Measurements from ENCODE around the gene ZNF142. TPM values are rescaled to one million over a fixed set of nuclear protein-coding genes. Genes with fewer than 3 reads are reported as not detected.

Gene ZNF142
- total and polyA plus RNA-seq, 4 experiments from 2014 or later, result 1.9 to 54.5 (median 30.9) TPM

- intact Hi-C loops (cut with micrococcal nuclease), result loop anchor here (5.0 kb wide), 1 partner anchor 242 kb away; no protein-coding TSS in a partner anchor
- no peak for DNase-seq
- no peaks in the 10 kb centered on the region for H3K27me3 Mint-ChIP-seq
- peaks cover 21 to 61% of the 10 kb centered on the region in 2 donors for H3K36me3 Mint-ChIP-seq
- H3K9me3 Mint-ChIP-seq, result peaks cover 0 to 1% (median 0%) of the 10 kb centered on the region in 8 donors
- Histone ChIP-seq H3K9me3 (ENCODE audit: control insufficient read depth in 1 of 2, low read length in 2 of 2) (no peaks in the 10 kb centered on the region), H3K4me1 (ENCODE audit: insufficient read depth, low read length) (peaks cover 28% of the 10 kb centered on the region), H3K36me3 (ENCODE audit: insufficient read depth, low read length) (peaks cover 45% of the 10 kb centered on the region), H3K27ac (ENCODE audit: low read depth, low read length) (no peak overlapping the region), H3K4me3 (ENCODE audit: low read length in 2 of 2) (no peak overlapping the region), H3K27me3 (ENCODE audit: insufficient read depth, low read length) (no peaks in the 10 kb centered on the region)
- no peak overlapping the region for H3K27ac Mint-ChIP-seq
- peak overlapping the region in 1 of 8 donors; percentile 10 for H3K4me3 Mint-ChIP-seq
- H3K4me1 Mint-ChIP-seq, result peaks cover 19 to 37% (median 31%) of the 10 kb centered on the region in 4 donors
- ChIA-PET POLR2A (ENCODE audit: partially characterized antibody) (interaction anchor here (1.0 kb wide), 1 partner anchor 16 kb away, joined by 3 read pairs; the partner anchor contains the start of genes RNF25 and STK36), CTCF (ENCODE audit: partially characterized antibody) (interaction anchor here (1.3 kb wide), 1 partner anchor 32 kb away, joined by 3 read pairs; no protein-coding TSS in a partner anchor)
Observed at GRCh38 chr2:218655751-218656150, 3.7 kb downstream of the ZNF142 start.

- Mint-ChIP-seq H3K9me3 (no peaks in the 10 kb centered on the region), H3K27ac (peak overlapping the region in 2 of 7 donors; percentile 54 to 67), H3K4me1 (peaks cover 6 to 13% (median 11%) of the 10 kb centered on the region in 4 donors), H3K27me3 (no peaks in the 10 kb centered on the region), H3K4me3 (no peak overlapping the region), H3K36me3 (peaks cover 47 to 84% of the 10 kb centered on the region in 2 donors)
- H3K27me3 ChIP-seq (ENCODE audit: insufficient read depth, low read length), result no peaks in the 10 kb centered on the region
- H3K9me3 ChIP-seq (ENCODE audit: control insufficient read depth in 1 of 2, low read length in 2 of 2), result no peaks in the 10 kb centered on the region
- intact Hi-C loops (cut with micrococcal nuclease), result loop anchor here (1.0 to 2.0 kb wide), 5 partner anchors 11 to 376 kb away; partner anchors contain the start of genes BCS1L, CNOT9, USP37 and ZNF142
- CTCF ChIA-PET (ENCODE audit: partially characterized antibody), result interaction anchor here (0.8 to 4.7 kb wide), 8 partner anchors 10 to 199 kb away, joined by 3 to 49 read pairs (median 4); partner anchors contain the start of genes BCS1L, RNF25, STK36 and ZNF142
- H3K4me3 ChIP-seq (ENCODE audit: low read length in 2 of 2), result no peak overlapping the region
- no peak overlapping the region for H3K27ac ChIP-seq (ENCODE audit: low read depth, low read length)
- DNase-seq, result no peak
- H3K4me1 ChIP-seq (ENCODE audit: insufficient read depth, low read length), result peaks cover 6% of the 10 kb centered on the region
- POLR2A ChIA-PET (ENCODE audit: partially characterized antibody), result interaction anchor here (1.4 to 2.7 kb wide), 2 partner anchors 10 to 12 kb away, joined by 4 to 16 read pairs; partner anchors contain the start of genes BCS1L and ZNF142
- peaks cover 76% of the 10 kb centered on the region for H3K36me3 ChIP-seq (ENCODE audit: insufficient read depth, low read length)
Observed at GRCh38 chr2:218648787-218649100, 10.7 kb downstream of the ZNF142 start.

- H3K36me3 Mint-ChIP-seq, result peaks cover 47 to 88% of the 10 kb centered on the region in 2 donors
Observed at GRCh38 chr2:218648088-218648786, 11.2 kb downstream of the ZNF142 start.

GRCh38 chr2:218645126-218645525 lies 14.3 kb downstream of the ZNF142 start:
- peak overlapping the region in 1 of 7 donors; percentile 23 for H3K27ac Mint-ChIP-seq
- H3K36me3 ChIP-seq (ENCODE audit: insufficient read depth, low read length), result peaks cover 81% of the 10 kb centered on the region

More at GRCh38 chr2:218648088-218648786, 11.2 kb downstream of the ZNF142 start:
- peaks cover 6% of the 10 kb centered on the region for H3K4me1 ChIP-seq (ENCODE audit: insufficient read depth, low read length)
- H3K36me3 ChIP-seq (ENCODE audit: insufficient read depth, low read length), result peaks cover 81% of the 10 kb centered on the region
- Mint-ChIP-seq H3K4me3 (no peak overlapping the region), H3K4me1 (peaks cover 6 to 13% (median 11%) of the 10 kb centered on the region in 4 donors), H3K9me3 (no peaks in the 10 kb centered on the region), H3K27ac (peak overlapping the region in 2 of 7 donors; percentile 54 to 67), H3K27me3 (no peaks in the 10 kb centered on the region)
- no peak overlapping the region for H3K27ac ChIP-seq (ENCODE audit: low read depth, low read length)
- H3K9me3 ChIP-seq (ENCODE audit: control insufficient read depth in 1 of 2, low read length in 2 of 2), result no peaks in the 10 kb centered on the region
- H3K27me3 ChIP-seq (ENCODE audit: insufficient read depth, low read length), result no peaks in the 10 kb centered on the region
- ChIA-PET CTCF (ENCODE audit: partially characterized antibody) (interaction anchor here (0.7 to 4.7 kb wide), 11 partner anchors 10 to 247 kb away, joined by 3 to 49 read pairs (median 3); partner anchors contain the start of genes BCS1L and ZNF142), POLR2A (ENCODE audit: partially characterized antibody) (interaction anchor here (0.9 to 2.7 kb wide), 4 partner anchors 11 to 248 kb away, joined by 3 to 16 read pairs (median 4); partner anchors contain the start of genes BCS1L, CTDSP1 and ZNF142)
- intact Hi-C loops (cut with micrococcal nuclease), result loop anchor here (1.0 to 2.0 kb wide), 5 partner anchors 11 to 376 kb away; partner anchors contain the start of genes BCS1L, CNOT9, USP37 and ZNF142
- no peak overlapping the region for H3K4me3 ChIP-seq (ENCODE audit: low read length in 2 of 2)
- peak in 4 of 5 donors; percentile 42 to 52 (median 48) for DNase-seq

GRCh38 chr2:218644721-218645120 lies 14.7 kb downstream of the ZNF142 start:
- Mint-ChIP-seq H3K4me1 (peaks cover 3 to 13% (median 11%) of the 10 kb centered on the region in 4 donors), H3K27ac (peak overlapping the region in 2 of 7 donors; percentile 10 to 32), H3K4me3 (no peak overlapping the region), H3K9me3 (no peaks in the 10 kb centered on the region), H3K36me3 (peaks cover 35 to 75% of the 10 kb centered on the region in 2 donors), H3K27me3 (no peaks in the 10 kb centered on the region)
- Histone ChIP-seq H3K4me1 (ENCODE audit: insufficient read depth, low read length) (peaks cover 6% of the 10 kb centered on the region), H3K9me3 (ENCODE audit: control insufficient read depth in 1 of 2, low read length in 2 of 2) (no peaks in the 10 kb centered on the region), H3K36me3 (ENCODE audit: insufficient read depth, low read length) (peaks cover 80% of the 10 kb centered on the region), H3K4me3 (ENCODE audit: low read length in 2 of 2) (no peak overlapping the region), H3K27me3 (ENCODE audit: insufficient read depth, low read length) (no peaks in the 10 kb centered on the region), H3K27ac (ENCODE audit: low read depth, low read length) (no peak overlapping the region)
- ChIA-PET POLR2A (ENCODE audit: partially characterized antibody) (no interaction called here), CTCF (ENCODE audit: partially characterized antibody) (no interaction called here)
- DNase-seq, result no peak
- intact Hi-C loops (cut with micrococcal nuclease), result no loop called here

More at GRCh38 chr2:218645126-218645525, 14.3 kb downstream of the ZNF142 start:
- no peak for DNase-seq
- H3K9me3 Mint-ChIP-seq, result no peaks in the 10 kb centered on the region
- no peaks in the 10 kb centered on the region for H3K27me3 ChIP-seq (ENCODE audit: insufficient read depth, low read length)
- peaks cover 5 to 13% (median 11%) of the 10 kb centered on the region in 4 donors for H3K4me1 Mint-ChIP-seq
- peaks cover 35 to 77% of the 10 kb centered on the region in 2 donors for H3K36me3 Mint-ChIP-seq
- no peak overlapping the region for H3K27ac ChIP-seq (ENCODE audit: low read depth, low read length)
- peaks cover 6% of the 10 kb centered on the region for H3K4me1 ChIP-seq (ENCODE audit: insufficient read depth, low read length)
- H3K4me3 ChIP-seq (ENCODE audit: low read length in 2 of 2), result no peak overlapping the region
- POLR2A ChIA-PET (ENCODE audit: partially characterized antibody), result no interaction called here
- no peak overlapping the region for H3K4me3 Mint-ChIP-seq
- H3K9me3 ChIP-seq (ENCODE audit: control insufficient read depth in 1 of 2, low read length in 2 of 2), result no peaks in the 10 kb centered on the region
- no peaks in the 10 kb centered on the region for H3K27me3 Mint-ChIP-seq
- intact Hi-C loops (cut with micrococcal nuclease), result no loop called here
- CTCF ChIA-PET (ENCODE audit: partially characterized antibody), result no interaction called here

- H3K4me3 ChIP-seq (ENCODE audit: low read length in 2 of 2), result no peak overlapping the region
- intact Hi-C loops (cut with micrococcal nuclease), result no loop called here
- H3K36me3 Mint-ChIP-seq, result peaks cover 39 to 73% of the 10 kb centered on the region in 2 donors
- DNase-seq, result no peak
- H3K36me3 ChIP-seq (ENCODE audit: insufficient read depth, low read length), result peaks cover 79% of the 10 kb centered on the region
- H3K4me3 Mint-ChIP-seq, result no peak overlapping the region
- H3K27ac Mint-ChIP-seq, result no peak overlapping the region
- ChIA-PET CTCF (ENCODE audit: partially characterized antibody) (interaction anchor here (1.3 kb wide), 1 partner anchor 15 kb away, joined by 3 read pairs; no protein-coding TSS in a partner anchor), POLR2A (ENCODE audit: partially characterized antibody) (interaction anchor here (0.5 kb wide), 1 partner anchor 9 kb away, joined by 3 read pairs; no protein-coding TSS in a partner anchor)
- H3K4me1 ChIP-seq (ENCODE audit: insufficient read depth, low read length), result peaks cover 6% of the 10 kb centered on the region
- H3K27ac ChIP-seq (ENCODE audit: low read depth, low read length), result no peak overlapping the region
- H3K27me3 Mint-ChIP-seq, result no peaks in the 10 kb centered on the region
- peaks cover 3 to 13% (median 11%) of the 10 kb centered on the region in 4 donors for H3K4me1 Mint-ChIP-seq
- H3K9me3 ChIP-seq (ENCODE audit: control insufficient read depth in 1 of 2, low read length in 2 of 2), result no peaks in the 10 kb centered on the region
- H3K27me3 ChIP-seq (ENCODE audit: insufficient read depth, low read length), result no peaks in the 10 kb centered on the region
- H3K9me3 Mint-ChIP-seq, result no peaks in the 10 kb centered on the region
Observed at GRCh38 chr2:218643751-218644310, 15.6 kb downstream of the ZNF142 start.

GRCh38 chr2:218642786-218643185 lies 16.6 kb downstream of the ZNF142 start:
- H3K36me3 ChIP-seq (ENCODE audit: insufficient read depth, low read length), result peaks cover 79% of the 10 kb centered on the region
- ChIA-PET CTCF (ENCODE audit: partially characterized antibody) (interaction anchor here (1.3 kb wide), 1 partner anchor 16 kb away, joined by 3 read pairs; no protein-coding TSS in a partner anchor), POLR2A (ENCODE audit: partially characterized antibody) (no interaction called here)
- intact Hi-C loops (cut with micrococcal nuclease), result no loop called here
- H3K27ac Mint-ChIP-seq, result no peak overlapping the region
- DNase-seq, result no peak
- H3K27ac ChIP-seq (ENCODE audit: low read depth, low read length), result no peak overlapping the region
- no peaks in the 10 kb centered on the region for H3K27me3 ChIP-seq (ENCODE audit: insufficient read depth, low read length)
- no peaks in the 10 kb centered on the region for H3K9me3 ChIP-seq (ENCODE audit: control insufficient read depth in 1 of 2, low read length in 2 of 2)
- peaks cover 30 to 73% of the 10 kb centered on the region in 2 donors for H3K36me3 Mint-ChIP-seq
- H3K9me3 Mint-ChIP-seq, result no peaks in the 10 kb centered on the region
- no peaks in the 10 kb centered on the region for H3K4me1 ChIP-seq (ENCODE audit: insufficient read depth, low read length)
- H3K27me3 Mint-ChIP-seq, result no peaks in the 10 kb centered on the region
- H3K4me3 Mint-ChIP-seq, result no peak overlapping the region
- peaks cover 0 to 5% (median 2%) of the 10 kb centered on the region in 4 donors for H3K4me1 Mint-ChIP-seq
- H3K4me3 ChIP-seq (ENCODE audit: low read length in 2 of 2), result no peak overlapping the region

Data from CD4-positive, alpha-beta memory T cell (primary cell).